GM19193 (cell line): Measurements from ENCODE around the gene ZNF638.

ENCODE experiments used
- POLR2A ChIP-seq: IDR thresholded peaks from 4 replicates; pipeline ENCODE4 v1.6.1; 2011; ENCODE audit not compliant: insufficient read depth, insufficient read length; ENCODE audit errors: extremely low read depth

ZNF638 gene

DNA sequence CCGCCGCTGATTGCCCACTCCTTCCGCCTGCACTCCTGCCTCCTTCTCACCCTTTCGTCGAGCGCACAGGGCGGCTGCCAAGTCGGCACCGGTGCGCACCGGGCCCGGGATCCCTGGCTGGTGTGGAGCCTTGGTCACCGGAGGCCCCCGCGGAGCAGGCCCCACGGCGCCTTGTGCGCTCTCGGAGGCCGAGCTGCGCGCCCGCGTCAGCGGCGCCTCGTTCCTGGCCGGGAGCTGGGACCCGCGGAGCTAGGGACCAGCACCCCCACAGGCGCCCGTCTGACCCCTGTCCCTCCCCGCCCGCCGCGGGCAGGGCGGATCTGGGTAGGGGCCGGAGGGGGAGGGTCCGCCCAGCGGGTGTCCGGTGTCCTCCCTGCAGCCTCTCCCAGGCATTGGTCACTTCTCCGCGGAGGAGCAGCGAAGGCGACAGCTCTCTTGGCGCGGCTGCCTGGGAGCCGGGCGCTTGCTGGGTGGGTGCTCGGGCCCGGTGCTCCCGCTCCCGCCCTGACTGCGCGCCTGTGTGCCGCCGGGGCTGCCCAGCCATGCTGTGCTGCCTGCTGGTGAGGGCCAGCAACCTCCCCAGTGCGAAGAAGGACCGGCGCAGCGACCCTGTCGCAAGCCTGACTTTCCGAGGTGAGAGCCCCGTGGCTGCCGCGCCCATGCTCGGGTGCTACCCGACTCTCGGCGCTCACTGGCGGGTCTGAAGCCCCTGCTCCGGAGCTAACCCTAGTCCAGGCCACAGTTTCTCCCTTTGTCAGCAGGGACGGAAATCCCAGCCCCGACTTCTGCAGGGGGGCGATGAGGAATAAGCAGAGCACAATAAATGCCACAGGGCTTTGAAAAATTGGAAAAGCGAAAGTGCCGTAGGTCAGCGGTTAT lies 135.0 kb downstream of the ZNF638 start:
- no peak for TF ChIP-seq POLR2A

DNA sequence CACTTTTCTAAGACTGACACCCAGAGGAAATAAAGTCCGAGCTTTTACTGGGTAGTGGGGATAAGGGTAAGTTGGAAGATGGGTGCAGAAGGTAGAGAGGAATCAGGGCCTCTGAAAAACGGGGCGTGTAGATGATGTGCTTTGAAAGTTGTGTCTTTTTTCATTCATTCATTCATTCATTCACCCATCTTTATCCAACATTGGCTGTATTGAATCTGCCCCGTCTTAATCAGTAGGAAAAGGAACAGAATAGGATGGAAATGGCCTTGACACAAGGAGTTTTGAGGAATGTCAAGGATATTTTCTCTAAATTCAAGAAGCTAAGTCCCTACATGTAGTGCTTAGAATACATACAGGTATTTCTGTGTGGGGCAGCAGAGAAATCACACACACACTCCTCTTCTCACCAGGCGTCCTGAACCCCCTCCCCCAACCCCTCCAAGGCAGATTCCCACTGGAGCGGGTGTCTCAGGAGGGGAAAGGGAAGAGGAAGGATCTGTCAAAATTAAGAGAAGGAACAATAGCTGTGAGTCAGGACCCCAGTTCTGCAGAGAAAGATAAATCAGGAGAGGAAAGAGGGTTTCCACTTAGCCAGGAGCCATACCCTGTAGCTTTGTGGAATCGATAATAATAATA lies 135.7 kb downstream of the ZNF638 start:
- no peak for TF ChIP-seq POLR2A

DNA sequence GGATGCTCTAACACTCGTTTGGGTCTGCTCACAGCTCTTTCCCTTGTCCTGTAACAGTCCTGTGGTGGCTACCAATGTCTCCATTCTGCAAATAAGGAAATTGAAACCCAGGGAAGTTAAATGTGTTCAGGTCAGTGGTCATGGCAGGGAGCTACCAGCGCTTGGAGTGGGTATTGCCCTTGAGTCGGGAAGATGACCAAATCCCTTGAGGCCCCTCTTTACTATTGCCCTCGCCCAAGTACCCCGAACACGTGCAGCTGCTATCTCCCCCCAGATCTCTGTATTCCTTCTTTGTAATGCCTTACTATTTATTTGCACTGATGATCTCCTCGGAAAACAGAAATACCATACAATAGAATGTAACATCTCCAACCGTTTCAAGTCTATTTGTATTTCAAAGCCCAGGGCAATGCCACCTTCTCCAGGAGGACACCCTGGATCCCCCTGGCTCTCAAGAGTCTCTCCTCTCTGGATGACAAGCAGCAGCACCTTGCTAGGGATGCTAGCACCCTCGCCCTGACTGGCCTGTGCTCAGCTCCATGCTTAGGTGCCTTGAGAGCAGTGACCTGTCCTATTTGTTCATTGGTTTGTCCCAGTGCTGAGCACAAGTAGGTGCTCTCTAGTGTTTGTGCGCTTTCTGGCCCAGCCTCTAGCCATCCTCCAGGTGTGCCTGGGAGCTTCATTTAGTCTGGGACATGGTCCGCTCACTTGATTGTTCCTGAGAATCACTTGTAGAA lies 136.9 kb downstream of the ZNF638 start:
- no peak for TF ChIP-seq POLR2A

DNA sequence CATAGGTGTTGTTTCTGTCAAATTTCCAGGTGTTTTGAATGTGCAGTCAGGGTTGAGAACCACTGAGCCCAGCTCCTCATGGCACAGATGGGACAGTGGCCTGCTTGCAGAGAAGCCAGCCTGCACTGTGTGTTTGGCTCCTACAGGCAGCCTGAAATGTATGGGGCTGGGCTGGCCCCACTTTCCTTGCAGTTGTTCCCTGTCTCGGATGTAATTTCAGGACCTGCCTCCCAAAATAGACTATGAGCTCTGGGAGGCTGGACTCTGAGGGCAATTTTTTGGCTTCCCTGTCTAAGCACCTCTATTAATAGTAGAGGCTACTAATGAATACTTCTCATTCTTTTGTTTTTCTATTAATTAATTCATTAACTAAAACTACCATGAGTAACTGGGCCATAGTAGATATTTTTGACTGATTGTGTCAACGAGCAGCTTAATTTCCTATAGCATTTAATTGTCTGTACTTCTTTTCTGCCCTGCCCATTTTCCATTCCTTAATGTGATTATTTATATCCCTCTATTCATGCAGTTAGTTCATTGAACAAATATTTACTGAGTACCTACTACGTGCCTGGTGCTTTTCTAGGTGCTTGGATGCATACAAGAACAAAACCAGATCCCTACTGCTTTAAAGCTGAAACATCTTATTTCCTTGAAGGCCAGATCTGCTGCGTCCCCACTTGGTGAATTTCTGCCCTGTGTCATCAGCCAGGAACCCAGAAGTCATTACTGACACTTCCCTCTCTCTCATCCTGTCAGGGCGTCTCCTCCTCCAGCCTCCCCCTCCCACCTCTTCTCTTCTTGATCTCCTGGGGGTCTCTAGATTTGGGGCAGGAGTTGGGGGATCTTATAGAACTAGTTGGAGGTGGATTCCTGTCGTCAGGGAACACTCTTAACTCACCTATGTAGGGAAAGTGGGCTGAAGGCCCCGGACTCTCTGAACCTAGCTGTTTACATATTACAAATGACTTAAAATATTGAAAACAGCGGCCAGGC lies 138.1 kb downstream of the ZNF638 start:
- no peak for TF ChIP-seq POLR2A

DNA sequence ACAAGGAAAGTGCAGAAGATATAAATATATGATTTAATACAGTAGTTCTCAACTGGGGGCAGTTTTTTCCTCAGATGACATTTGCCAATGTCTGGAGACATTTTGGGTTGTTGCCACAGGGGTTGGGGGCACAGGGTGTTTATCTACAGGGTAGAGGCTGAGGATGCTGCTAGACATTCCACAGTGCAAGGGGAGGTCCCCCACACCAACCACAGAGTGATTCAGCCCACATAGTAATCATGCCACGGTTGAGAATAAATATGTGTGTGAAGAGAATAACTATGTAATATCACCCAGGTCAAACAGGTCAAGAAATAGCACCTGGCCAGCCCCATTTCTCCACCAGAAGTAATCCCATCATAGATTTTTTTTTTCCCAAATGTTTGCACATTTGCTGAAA lies 139.7 kb downstream of the ZNF638 start:
- TF ChIP-seq POLR2A: no peak

DNA sequence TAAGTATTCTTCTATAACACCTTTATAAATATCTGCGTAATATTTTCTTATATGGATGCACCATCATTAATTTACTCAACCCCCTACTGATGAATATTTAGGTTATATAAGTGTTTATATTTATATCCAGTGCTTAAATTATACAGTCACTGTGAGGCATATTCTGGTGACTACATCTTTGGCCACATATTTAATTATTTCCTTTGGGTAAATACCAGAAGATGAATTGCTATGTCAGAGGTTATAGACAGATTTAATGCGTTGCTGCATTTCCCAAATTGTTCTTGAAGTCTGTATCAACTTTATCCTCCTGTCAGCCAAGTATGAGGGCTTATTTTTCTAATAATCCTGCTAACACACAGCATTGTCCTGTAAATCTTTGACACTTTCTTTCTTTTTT lies 140.4 kb downstream of the ZNF638 start:
- no peak for TF ChIP-seq POLR2A

DNA sequence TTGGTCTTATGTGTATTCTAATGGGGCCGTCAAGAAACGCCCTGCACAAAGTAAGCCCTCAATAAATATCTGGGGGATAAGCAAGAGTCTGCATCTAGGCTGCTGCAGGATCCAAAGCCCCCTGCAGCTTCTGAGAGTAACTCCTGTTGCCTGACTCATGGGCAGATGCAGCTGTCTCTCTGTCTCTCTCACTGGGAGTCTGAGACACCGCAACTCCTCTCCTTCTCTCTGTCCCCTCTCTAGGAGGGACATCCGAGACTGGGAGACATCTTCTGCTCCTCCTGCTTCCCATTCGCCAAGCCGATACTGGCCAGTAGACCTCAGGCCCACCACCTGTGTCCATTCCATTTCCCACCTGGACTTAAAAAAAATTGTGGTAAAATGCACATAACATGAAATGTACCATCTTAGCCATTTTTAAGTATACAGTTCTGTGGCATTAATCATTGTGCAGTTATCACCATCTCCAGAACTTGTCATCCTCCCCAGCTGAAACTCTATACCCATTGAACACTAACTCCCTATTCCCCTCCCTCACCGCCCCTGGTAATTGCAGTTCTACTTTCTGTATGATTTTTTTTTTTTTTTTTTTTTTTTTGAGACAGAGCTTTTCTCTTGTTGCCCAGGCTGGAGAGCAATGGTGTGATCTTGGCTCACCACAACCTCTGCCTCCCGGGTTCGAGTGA lies 141.9 kb downstream of the ZNF638 start:
- no peak for TF ChIP-seq POLR2A

DNA sequence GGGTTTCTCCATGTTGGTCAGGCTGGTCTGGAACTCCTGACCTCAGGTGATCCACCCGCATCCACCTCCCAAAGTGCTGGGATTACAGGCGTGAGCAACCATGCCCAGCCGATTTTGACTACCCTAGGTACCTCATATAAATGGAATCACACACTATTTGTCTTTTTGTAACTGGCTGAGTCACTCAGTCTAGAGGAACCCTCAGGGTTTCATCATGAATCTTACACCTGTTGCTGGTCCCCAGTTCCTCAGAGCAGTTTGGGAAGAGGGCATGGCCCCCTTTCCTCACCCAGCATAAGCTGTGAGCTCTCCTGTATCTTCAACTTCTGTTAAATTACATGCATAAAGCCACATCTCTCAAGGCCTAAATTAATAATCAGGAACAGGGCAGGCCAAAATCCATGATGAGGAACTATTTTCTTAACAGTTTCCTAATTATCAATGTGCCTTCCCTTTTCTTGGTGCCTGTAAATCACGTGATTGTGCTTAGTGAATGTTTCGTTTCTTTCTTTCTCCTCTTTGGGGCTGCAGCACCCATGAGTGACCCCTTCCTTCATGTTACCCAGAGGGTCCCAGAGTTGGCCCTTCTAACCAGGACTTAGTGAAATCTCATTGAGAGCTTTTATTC lies 142.6 kb downstream of the ZNF638 start:
- no peak for TF ChIP-seq POLR2A

DNA sequence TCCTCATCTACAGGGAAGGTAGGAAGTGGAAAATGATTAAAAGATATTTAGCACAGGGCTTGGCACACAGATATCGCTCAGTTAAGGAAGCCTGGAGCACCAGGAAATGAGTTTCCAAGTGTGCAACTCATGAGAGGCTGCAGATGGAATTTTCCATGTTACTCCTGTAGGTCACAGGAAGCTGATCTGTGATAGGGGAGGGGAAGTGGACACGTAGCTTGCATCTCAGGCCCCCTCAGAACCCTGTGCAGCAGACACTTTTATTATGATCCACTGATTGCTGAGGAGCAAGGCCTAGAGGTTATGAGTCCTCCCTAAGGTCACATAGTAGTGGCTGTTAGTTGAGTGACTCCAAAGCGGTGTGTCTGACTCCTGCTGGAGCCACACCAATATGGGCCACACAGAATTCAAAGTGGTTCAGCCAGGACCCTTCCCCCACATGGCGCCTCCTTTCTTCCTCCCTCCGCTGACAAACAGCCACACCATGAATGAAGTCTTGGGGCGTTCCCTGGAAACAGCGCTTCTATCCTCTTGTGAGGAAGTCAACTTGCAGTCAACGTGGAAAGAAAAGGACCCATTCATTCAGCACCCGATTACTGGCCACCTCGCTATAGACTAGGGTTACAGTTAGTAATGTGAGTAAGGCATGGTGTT lies 143.3 kb downstream of the ZNF638 start:
- no peak for TF ChIP-seq POLR2A

DNA sequence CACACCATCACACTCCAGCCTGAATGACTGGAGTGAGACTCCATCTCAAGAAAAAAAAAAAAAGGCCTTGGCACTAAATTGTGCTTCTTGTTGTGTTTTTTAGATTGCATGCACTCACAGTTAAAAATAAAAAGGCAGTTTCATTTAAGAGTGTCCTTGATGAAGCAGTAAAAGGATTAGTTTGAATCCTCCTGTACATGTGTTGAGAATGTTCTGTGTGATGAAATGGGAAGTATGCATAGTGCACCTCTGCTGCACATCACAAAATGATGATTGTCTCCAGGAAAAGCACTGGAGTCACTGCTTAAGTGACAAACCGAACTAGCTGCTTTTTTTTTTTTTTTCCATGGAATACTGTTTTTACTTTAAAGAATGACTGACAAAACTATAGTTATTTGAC lies 144.9 kb downstream of the ZNF638 start:
- no peak for TF ChIP-seq POLR2A

DNA sequence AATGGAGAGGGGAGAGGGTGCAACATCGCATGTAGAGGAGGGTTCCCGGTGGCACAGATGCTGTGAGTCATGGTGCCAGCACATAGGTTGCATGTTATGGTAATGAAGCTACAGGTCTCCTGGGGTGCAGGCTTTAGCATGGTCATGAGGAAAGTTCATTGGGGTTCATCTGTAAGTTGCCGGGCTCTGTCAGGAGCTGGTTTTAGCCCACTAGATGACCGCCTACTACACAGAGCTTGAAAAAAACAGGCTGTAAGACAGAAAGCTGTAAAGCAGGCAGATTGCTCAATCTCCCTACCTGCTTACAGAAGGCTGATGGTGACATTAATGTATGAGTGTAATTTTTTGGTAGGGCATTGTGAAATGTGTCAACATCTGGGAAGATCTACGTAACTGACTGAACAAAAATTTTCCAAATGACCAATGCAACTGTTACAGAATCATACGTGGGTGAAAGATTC lies 145.7 kb downstream of the ZNF638 start:
- TF ChIP-seq POLR2A: no peak

DNA sequence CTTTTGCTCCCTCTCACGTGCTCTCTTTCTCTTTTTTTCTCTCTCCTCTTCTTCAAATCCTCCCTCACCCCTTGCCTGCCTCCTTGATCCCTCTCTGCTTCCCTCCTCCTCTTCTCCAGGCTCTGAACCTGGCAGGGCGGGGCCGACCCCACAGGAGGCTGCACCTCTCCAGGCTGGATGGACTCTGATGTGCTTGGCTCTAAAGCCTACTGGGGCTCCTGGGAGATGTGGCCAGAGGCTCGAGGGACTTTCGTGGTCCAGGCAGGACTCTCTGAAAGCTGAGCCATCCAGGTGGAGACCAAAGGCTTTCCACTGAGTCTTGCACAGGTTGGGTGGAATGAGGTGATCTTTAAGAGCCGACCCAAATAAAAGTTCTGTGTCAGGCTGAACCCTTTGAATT lies 147.2 kb downstream of the ZNF638 start:
- no peak for TF ChIP-seq POLR2A

DNA sequence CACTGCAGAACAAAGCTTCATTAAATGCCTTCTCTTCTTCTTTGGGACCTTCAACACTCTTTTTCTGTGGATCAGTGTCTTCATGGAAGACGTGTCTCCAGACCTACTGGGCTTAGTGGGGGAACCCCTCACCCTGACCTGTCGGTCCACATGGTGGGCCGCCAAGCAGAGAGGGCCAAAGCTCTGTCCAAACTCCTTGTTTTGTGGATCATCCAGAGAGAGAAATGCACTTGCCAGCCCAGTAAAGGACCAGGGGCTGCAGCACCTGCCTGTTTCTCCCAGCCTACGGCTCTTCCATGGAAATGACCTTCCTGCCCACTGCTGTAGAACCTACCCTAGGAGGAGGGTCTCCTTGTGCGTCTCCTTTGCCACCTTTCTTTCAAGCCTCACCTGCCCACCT lies 147.7 kb downstream of the ZNF638 start:
- TF ChIP-seq POLR2A: no peak

DNA sequence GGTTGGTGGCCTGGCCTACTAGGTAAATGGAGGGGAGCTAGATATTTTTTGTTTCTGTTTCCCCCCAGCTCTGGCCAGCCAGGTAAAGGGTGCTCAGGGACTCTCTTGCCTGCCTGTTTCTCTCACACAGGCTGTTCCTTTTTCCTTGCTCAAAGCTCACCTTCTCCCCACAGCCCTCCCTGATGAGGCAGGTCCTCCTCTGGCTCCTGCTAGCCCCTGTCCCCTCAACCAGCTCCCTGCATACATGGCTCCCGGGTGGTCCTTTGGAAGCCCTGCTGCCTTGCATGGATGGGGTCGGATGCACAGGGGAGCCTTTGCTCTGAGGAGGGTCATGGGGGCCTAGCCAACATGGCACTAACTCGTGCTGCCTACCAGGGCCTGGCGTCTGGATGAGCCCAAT lies 149.5 kb downstream of the ZNF638 start:
- no peak for TF ChIP-seq POLR2A

DNA sequence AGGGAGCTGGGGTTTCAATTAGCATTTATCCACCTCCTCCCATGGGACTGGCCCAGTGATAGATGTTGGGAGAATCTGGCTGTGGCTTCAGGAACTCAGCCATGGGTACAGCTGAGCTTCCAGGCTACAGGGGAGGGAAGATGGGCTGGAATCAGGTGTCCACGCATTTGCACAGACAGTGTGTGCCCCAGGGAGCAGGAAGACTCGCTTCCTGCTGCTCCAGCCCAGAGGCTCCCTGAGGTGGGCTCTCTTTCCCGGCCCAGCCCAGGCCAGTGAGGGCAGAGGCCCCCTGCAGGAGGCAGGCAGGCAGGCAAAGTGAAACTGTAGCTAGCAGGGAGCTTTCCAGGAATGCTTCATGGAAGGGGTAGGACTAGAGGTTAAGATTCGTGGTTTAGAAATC lies 150.5 kb downstream of the ZNF638 start:
- no peak for TF ChIP-seq POLR2A
